Fibroblast of upper back skin (primary cell): ENCODE measurements around the gene VASP.

ENCODE experiments used
- DNase-seq: peaks from one replicate; pipeline ENCODE4 v3.0.0-alpha.2; 2013

VASP gene

DNA sequence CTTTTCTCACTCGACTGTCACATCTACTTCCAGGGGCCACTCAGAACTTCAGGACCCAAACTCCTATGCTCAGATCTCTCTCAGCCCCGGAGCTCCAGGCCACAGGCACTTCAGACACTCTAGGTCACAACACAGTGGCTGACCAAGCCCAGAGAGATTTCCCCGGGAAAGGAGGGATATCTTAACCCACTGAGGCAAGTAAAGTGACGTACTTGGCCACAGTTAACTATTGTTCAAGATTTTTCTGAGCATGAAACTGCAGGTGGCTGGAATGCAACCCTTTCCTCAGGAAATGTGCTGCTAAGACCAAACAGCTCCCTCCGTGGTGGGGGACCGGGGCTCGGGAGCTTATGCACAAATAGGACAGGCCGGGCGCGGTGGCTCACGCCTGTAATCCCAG is 53.4 kb downstream of the VASP start:
- DNase-seq: no peak

DNA sequence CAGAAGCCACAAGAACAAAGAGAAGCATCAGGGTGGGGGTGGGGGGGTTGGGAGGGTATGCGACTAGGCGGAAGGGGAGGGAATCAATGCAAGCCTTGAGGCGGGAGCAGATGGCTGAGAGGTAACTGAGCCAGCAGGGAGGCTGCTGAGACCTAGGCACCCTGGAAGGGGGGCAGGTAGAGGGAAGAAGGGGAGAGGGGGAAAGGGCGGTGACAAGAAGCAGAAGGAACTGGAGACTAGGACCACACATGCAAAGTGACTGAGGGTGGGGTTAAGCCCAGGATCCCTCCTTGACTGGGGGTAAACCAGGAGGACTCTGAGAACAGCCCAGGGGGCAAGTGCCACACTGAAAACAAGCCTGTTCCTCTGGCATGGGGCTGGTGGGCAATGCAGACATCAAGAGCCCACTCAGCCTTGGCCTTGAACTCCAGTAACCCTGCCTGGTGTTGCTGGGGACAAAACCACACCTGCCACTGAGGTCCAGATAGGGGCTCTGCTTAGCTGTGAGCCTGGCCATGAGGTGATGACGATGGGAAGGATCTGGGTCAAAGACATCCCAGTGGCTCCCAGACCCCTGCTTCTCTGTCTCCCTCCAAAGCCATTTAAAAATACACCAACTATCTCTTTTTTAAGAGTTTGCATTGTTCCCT is 57.0 kb downstream of the VASP start:
- DNase-seq: no peak

DNA sequence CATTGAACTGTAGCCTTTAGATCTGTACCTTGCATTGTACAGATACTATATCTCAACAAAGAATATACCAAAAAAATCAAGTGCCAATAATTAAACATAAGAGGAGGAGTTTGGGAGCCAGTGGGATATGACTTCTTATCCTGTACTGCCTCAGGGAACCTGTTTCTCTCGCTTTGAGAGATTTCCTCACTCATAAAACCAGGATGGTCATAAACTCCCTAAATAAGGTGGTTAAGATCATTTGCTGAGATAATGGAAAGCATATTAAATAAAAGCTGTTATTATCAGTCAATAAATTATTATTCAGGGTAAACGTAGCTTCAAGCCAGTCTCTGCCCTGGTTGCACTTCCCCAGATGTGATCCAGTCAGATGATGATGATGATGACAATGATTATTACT is 60.3 kb downstream of the VASP start:
- DNase-seq: no peak

DNA sequence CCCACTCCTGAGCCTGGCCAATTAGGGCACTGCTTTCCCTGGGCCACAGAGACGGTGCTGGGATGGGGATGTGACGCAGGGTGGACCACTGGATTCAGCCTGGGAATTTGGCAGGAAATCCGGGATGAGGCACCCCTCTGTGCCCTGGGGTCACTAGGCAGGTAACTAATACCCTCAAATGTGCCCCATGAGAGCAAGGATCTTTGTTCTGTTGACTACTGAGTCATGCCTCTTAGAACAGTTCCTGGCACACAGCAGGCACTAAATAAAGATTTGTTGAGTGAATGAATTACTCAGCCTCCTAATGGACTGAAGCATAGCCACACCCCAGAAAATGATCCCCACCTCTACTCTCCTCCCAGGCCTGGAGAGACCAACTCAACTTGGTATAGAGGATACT is 61.5 kb downstream of the VASP start:
- DNase-seq: peak; percentile 69

GRCh38 chr19:45569619-45570421 is 62.5 kb downstream of the VASP start:
- DNase-seq: peak; percentile 23

- DNase-seq: no peak
These were observed 64.4 kb downstream of the VASP start for GRCh38 chr19:45571457-45572220.

DNA sequence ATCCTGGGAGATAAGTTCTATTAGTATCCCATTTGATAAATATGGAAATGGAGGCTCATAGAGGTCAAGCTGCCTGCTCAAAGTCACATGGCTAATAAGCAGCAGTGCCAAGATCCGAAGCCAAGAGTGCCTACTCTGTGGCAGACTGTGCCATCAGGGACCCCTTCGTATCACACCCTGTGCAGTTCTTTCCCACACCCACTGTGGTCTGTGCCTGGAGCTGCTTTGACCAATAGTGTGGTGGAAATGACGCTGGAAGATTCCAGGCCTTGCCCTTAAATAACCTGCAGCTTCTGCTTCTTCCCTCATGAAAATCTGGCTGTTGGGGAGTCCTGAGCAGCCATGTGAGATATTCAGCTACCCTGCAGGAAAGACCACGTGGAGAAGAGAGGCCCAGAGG is 67.2 kb downstream of the VASP start:
- no peak for DNase-seq

DNA sequence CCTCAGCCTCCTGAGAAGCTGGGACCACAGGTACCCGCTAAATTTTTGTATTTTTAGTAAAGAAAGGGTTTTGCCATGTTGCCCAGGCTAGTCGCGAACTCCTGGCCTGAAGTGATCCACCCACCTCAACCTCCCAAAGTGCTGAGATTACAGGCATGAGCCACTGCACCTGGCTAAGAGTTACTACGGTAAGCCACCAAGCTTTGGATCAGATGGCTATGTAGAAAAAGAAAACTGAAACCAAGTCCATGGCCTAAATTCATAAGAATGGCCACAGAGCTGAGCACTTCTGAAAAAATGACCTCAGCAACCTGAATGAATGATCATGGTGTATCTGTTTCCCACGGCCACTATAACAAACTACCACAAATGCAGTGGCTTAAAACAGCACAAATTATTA is 67.9 kb downstream of the VASP start:
- no peak for DNase-seq
